ENCODE measurements around the gene ZBTB11.

GRCh38 chr3:101603184-101603583 is 73.7 kb downstream of the ZBTB11 start:
- no peak for TF ChIP-seq POLR2A (IDR thresholded peaks at IDR 0.05)
- TF ChIP-seq, protein P1, sequence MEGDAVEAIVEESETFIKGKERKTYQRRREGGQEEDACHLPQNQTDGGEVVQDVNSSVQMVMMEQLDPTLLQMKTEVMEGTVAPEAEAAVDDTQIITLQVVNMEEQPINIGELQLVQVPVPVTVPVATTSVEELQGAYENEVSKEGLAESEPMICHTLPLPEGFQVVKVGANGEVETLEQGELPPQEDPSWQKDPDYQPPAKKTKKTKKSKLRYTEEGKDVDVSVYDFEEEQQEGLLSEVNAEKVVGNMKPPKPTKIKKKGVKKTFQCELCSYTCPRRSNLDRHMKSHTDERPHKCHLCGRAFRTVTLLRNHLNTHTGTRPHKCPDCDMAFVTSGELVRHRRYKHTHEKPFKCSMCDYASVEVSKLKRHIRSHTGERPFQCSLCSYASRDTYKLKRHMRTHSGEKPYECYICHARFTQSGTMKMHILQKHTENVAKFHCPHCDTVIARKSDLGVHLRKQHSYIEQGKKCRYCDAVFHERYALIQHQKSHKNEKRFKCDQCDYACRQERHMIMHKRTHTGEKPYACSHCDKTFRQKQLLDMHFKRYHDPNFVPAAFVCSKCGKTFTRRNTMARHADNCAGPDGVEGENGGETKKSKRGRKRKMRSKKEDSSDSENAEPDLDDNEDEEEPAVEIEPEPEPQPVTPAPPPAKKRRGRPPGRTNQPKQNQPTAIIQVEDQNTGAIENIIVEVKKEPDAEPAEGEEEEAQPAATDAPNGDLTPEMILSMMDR (IDR thresholded peaks at IDR 0.05), result no peak
